BLaER1 (cell line): Measurements from ENCODE around the gene LRRC23.

ENCODE experiments used
- H3K27ac ChIP-seq: shearing (Covaris generic); formaldehyde crosslinking; 2 replicates; pipeline ENCODE4 v1.8.1; 2022
- H3K27me3 ChIP-seq: shearing (Covaris generic); formaldehyde crosslinking; 2 replicates; pipeline ENCODE4 v1.8.1; 2022
- H3K36me3 ChIP-seq: shearing (Covaris generic); formaldehyde crosslinking; 2 replicates; pipeline ENCODE4 v1.8.1; 2022
- H3K4me1 ChIP-seq: shearing (Covaris generic); formaldehyde crosslinking; 2 replicates; pipeline ENCODE4 v1.8.1; 2022
- H3K4me2 ChIP-seq: shearing (Covaris generic); formaldehyde crosslinking; 2 replicates; pipeline ENCODE4 v1.8.1; 2022
- H3K4me3 ChIP-seq: shearing (Covaris generic); formaldehyde crosslinking; 2 replicates; pipeline ENCODE4 v1.8.1; 2022
- H3K9ac ChIP-seq: shearing (Covaris generic); formaldehyde crosslinking; 2 replicates; pipeline ENCODE4 v1.8.1; 2022
- H3K9me3 ChIP-seq: shearing (Covaris generic); formaldehyde crosslinking; 2 replicates; pipeline ENCODE4 v1.8.1; 2022
- H4K20me1 ChIP-seq: shearing (Covaris generic); formaldehyde crosslinking; 2 replicates; pipeline ENCODE4 v1.8.1; 2022
- Cebpa-rat ChIP-seq: shearing (Covaris generic); IDR thresholded peaks from 2 replicates; pipeline ENCODE4 v1.8.1; 2022

Gene LRRC23

DNA sequence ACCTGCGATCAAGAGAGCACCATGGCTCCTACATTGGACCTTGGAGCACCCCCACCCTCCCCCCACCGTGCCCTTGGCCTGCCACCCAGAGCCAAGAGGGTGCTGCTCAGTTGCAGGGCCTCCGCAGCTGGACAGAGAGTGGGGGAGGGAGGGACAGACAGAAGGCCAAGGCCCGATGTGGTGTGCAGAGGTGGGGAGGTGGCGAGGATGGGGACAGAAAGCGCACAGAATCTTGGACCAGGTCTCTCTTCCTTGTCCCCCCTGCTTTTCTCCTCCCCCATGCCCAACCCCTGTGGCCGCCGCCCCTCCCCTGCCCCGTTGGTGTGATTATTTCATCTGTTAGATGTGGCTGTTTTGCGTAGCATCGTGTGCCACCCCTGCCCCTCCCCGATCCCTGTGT lies 37.2 kb downstream of the LRRC23 start:
- no peak for TF ChIP-seq Cebpa-rat
- no peak overlapping the region for H3K4me2 ChIP-seq
- no peak overlapping the region for H3K4me3 ChIP-seq
- peaks cover 45% of the 10 kb centered on the region for H3K36me3 ChIP-seq
- H3K27me3 ChIP-seq = no peaks in the 10 kb centered on the region
- peak overlapping the region; percentile 30; the same call in 1 of the 2 replicates for H3K9ac ChIP-seq
- no peaks in the 10 kb centered on the region for H4K20me1 ChIP-seq
- H3K27ac ChIP-seq = no peak overlapping the region; the same call in 1 of the 2 replicates
- peaks cover 56% of the 10 kb centered on the region for H3K4me1 ChIP-seq
- no peaks in the 10 kb centered on the region for H3K9me3 ChIP-seq

DNA sequence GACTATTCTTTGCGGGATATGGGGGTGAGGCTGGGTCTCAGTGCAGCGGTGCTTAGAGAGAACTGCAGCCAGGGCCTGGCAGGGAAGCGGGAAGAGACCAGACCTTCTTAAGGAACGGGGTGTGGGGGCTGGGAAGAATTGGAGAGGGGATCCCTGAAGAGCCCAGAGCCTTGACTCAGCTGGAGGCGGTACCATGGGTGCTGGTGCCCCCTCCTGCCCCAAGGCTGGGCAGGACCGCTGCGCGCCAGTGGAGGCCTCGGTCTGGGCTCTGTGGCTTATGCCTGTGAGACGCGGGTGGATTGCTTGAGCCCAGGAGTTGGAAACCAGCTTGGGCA lies 37.7 kb downstream of the LRRC23 start:
- peak overlapping the region; percentile 95; the same call in 1 of the 2 replicates for H3K9ac ChIP-seq
- no peak overlapping the region for H3K4me3 ChIP-seq
- no peaks in the 10 kb centered on the region for H4K20me1 ChIP-seq
- peaks cover 58% of the 10 kb centered on the region for H3K4me1 ChIP-seq
- no peak for TF ChIP-seq Cebpa-rat
- peaks cover 45% of the 10 kb centered on the region for H3K36me3 ChIP-seq
- no peaks in the 10 kb centered on the region for H3K9me3 ChIP-seq
- H3K27ac ChIP-seq = peak overlapping the region; percentile 95
- H3K4me2 ChIP-seq = peak overlapping the region; percentile 99
- H3K27me3 ChIP-seq = no peaks in the 10 kb centered on the region

DNA sequence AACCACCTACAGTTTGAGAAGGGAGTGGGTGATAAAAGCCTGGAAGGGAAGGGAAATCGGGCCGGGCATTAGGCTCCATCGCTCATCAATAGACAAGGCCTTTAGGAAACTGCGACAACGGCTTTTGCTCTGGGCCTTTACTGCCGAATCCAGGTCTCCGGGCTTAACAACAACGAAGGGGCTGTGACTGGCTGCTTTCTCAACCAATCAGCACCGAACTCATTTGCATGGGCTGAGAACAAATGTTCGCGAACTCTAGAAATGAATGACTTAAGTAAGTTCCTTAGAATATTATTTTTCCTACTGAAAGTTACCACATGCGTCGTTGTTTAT lies 38.7 kb downstream of the LRRC23 start:
- Histone ChIP-seq H3K9ac (peak overlapping the region; percentile 95), H3K4me1 (peaks cover 65% of the 10 kb centered on the region), H3K9me3 (no peaks in the 10 kb centered on the region), H3K4me3 (peak overlapping the region; percentile 82), H3K4me2 (peak overlapping the region; percentile 99), H3K27me3 (no peaks in the 10 kb centered on the region), H3K27ac (peak overlapping the region; percentile 95), H4K20me1 (no peaks in the 10 kb centered on the region), H3K36me3 (peaks cover 45% of the 10 kb centered on the region)
- no peak for TF ChIP-seq Cebpa-rat

DNA sequence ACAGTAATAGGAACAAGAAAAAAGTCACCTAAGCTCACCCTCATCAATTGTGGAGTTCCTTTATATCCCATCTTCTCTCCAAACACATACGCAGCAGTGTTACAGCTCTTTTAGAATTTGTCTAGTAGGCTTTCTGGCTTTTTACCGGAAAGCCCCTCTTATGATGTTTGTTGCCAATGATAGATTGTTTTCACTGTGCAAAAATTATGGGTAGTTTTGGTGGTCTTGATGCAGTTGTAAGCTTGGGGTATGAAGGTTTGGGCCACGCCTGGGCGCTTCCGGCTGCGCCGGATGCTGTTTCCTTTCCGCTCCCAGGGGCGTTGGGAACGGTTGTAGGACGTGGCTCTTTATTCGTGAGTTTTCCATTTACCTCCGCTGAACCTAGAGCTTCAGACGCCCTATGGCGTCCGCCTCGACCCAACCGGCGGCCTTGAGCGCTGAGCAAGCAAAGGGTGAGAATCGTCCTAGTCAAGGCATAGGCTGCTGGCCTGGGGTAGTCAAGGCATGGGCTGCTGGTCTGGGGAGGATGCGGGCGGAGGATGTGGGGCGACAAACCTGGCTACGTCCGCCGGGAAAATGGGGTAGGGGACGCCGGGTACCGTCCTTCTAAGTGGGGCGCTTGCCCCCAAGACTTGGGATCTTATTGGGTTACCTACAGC lies 39.2 kb downstream of the LRRC23 start, which contains the start of the genes C12orf57 and RNU7-1:
C12orf57 (plus strand) TSS at position 301 of the 659 bp plus-strand sequence; CDS start at position 401, 100 bp downstream.
RNU7-1 (plus strand) TSS at position 95 of the 659 bp plus-strand sequence.
- Histone ChIP-seq H3K9me3 (no peaks in the 10 kb centered on the region), H3K36me3 (peaks cover 41% of the 10 kb centered on the region), H3K27me3 (no peaks in the 10 kb centered on the region), H3K4me1 (peaks cover 65% of the 10 kb centered on the region), H3K27ac (peak within 1 kb of the TSS; percentile 95), H3K4me2 (peak within 1 kb of the TSS; percentile 99), H3K9ac (peak within 1 kb of the TSS; percentile 95), H4K20me1 (no peaks in the 10 kb centered on the region), H3K4me3 (peak within 1 kb of the TSS; percentile 82)
- no peak for TF ChIP-seq Cebpa-rat

DNA sequence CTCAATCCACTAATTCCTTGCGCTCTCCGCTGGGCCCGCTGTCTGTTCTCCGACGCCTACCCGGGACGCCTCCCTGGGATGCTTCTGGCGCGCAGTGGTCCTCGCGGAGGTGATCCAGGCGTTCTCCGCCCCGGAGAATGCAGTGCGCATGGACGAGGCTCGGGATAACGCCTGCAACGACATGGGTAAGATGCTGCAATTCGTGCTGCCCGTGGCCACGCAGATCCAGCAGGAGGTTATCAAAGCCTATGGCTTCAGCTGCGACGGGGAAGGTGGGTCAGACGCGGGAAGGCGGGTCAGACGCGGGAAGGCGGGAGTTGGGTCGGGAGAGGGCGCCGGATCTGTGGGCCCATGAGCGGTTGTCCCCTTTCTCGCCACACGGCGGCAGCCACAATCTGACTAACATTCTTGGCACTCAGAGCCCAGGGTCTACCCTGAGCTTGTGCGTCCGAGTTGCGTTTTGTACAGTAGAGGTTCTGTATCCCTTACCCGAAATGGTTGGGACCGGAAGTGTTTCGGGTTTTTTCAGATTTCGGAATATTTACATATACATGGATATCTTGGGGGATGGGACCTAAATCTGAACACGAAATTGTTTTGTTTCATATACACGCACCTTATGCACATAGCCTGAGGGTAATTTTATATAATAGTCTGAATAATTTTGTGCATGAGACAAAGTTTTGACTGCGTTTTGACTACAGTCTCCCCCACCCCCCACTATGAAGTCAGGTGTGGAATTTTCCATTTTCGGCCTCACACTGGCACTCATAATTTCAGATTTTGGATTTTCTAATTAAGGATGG lies 40.0 kb downstream of the LRRC23 start:
- no peaks in the 10 kb centered on the region for H3K9me3 ChIP-seq
- no peak for TF ChIP-seq Cebpa-rat

DNA sequence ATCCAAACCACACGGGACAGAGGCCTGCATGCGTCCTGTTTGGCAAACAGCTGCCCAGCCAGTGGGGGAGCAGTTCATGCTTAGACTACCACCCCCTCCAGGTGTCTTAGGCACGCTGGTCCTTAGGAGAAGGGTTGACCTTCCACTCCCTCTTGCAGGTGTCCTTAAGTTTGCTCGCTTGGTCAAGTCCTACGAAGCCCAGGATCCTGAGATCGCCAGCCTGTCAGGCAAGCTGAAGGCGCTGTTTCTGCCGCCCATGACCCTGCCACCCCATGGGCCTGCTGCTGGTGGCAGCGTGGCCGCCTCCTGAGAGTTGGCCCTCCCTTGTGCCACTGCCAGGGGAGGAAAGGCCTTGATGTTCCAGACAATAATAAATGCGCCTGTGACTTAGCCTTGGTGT lies 41.0 kb downstream of the LRRC23 start:
- Histone ChIP-seq H3K9me3 (no peaks in the 10 kb centered on the region), H3K4me1 (peaks cover 81% of the 10 kb centered on the region), H3K36me3 (peaks cover 23% of the 10 kb centered on the region), H3K27me3 (no peaks in the 10 kb centered on the region), H4K20me1 (no peaks in the 10 kb centered on the region), H3K4me3 (peak overlapping the region; percentile 82), H3K27ac (peak overlapping the region; percentile 95), H3K9ac (peak overlapping the region; percentile 95), H3K4me2 (peak overlapping the region; percentile 99)
- TF ChIP-seq Cebpa-rat = no peak

More for the DNA sequence above, 40.0 kb downstream of the LRRC23 start:
- no peaks in the 10 kb centered on the region for H4K20me1 ChIP-seq
- peak overlapping the region; percentile 99 for H3K4me2 ChIP-seq
- peak overlapping the region; percentile 95 for H3K27ac ChIP-seq
- H3K9ac ChIP-seq = peak overlapping the region; percentile 95
- H3K4me3 ChIP-seq = peak overlapping the region; percentile 82
- peaks cover 70% of the 10 kb centered on the region for H3K4me1 ChIP-seq
- H3K27me3 ChIP-seq = no peaks in the 10 kb centered on the region
- H3K36me3 ChIP-seq = peaks cover 33% of the 10 kb centered on the region

DNA sequence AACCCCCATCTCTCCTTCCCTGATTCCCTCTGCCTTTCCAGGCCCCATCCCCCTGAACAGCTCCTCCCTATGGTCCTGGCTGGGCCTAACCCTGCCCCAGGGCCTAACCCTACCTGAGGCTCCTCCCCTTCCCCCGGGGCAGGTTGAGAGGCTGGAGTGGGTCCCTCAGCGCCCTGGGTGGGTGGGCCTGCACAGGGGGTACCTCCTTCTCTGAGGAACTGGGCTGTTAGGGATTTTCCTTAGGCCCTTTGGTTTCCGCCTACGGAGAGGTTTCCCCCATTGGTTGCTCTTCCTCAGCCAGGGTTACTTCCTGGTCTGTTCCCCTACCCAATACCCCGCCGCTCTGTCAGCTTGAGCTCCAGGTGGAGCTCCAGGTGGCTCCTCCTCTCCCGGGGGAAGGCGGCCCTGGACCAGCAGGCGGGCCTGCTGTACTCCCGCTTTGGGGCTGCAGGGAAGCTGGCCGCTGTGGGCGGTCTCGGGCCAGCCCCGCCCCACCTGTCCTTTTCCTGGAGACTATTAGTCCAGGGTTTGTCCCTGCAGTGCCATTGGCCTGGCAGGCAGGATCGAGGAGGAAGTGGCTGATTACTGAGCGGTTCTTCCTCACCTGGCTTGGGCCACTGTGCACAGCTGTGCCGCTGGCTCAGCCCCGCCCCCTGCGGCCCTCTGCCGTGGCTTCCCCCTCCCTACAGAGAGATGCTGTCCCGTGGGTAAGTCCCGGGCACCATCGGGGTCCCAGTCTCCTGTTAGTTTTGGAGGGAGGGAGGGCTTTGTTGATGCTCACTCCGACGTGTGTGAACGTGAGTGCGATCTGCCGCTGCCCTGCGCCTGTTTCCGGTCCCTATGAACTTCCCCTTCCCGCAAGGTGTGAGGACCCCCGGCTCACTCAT lies 41.7 kb downstream of the LRRC23 start:
- Histone ChIP-seq H3K4me3 (peak overlapping the region; percentile 82), H3K27ac (peak overlapping the region; percentile 95), H3K9ac (peak overlapping the region; percentile 95)

DNA sequence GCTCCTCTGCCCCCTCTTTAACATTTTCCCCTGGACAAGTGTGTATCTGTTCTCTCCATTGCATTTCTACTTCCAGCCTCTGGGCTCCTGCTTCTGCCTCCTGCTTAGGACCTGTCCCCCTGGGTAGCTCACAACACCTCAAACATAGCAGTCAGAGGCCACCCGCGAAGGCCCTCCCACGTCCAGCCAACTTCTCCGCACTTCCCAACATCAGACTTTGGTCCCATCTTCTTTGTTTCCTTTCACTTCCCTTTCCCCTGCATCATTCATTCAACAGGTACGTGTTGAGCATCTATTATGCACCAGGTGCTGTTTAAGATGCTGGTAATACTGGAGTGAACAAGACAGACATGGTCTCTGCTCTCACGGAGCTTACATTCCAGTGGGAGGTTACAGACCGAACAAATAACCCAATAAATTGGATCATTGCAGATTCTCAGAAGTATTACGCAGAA lies 42.3 kb downstream of the LRRC23 start:
- H3K4me1 ChIP-seq = peaks cover 77% of the 10 kb centered on the region
- H3K9me3 ChIP-seq = no peaks in the 10 kb centered on the region
- H3K9ac ChIP-seq = peak overlapping the region; percentile 95; the same call in 1 of the 2 replicates
- peak overlapping the region; percentile 82 for H3K4me3 ChIP-seq
- H4K20me1 ChIP-seq = no peaks in the 10 kb centered on the region
- no peaks in the 10 kb centered on the region for H3K27me3 ChIP-seq
- no peak for TF ChIP-seq Cebpa-rat
- H3K4me2 ChIP-seq = peak overlapping the region; percentile 99
- peak overlapping the region; percentile 95 for H3K27ac ChIP-seq
- 0 out of 2 replicates have a peak, but pooled peaks cover 11% of the 10 kb centered on the region for H3K36me3 ChIP-seq

More for the DNA sequence above, 41.7 kb downstream of the LRRC23 start:
- peaks cover 16% of the 10 kb centered on the region for H3K36me3 ChIP-seq
- no peaks in the 10 kb centered on the region for H4K20me1 ChIP-seq
- no peaks in the 10 kb centered on the region for H3K9me3 ChIP-seq
- no peak for TF ChIP-seq Cebpa-rat
- peak overlapping the region; percentile 99 for H3K4me2 ChIP-seq
- peaks cover 84% of the 10 kb centered on the region for H3K4me1 ChIP-seq
- no peaks in the 10 kb centered on the region for H3K27me3 ChIP-seq

DNA sequence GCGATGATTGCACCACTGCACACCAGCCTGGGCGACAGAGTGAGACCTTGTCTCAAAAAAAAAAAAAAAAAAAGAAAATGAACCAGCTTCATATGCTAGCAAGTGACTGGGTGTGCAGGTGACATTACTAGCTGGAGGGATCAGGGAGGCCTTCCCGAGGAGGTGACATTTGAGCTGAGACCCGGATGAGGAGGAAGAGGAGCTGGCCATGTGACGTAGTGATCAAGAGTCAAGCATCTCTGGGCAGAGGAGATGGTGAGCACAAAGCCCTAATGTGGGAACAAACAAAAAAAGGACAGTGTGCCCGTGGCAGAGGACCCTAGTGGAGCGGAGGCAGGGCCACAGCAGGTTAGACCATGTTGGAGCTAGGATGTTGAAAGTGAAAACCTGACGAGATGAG lies 43.0 kb downstream of the LRRC23 start:
- no peaks in the 10 kb centered on the region for H3K9me3 ChIP-seq
- TF ChIP-seq Cebpa-rat = no peak
- 0 out of 2 replicates have a peak, but pooled peaks cover 7% of the 10 kb centered on the region for H3K36me3 ChIP-seq
- H3K4me2 ChIP-seq = peak overlapping the region; percentile 99; the same call in 1 of the 2 replicates
- no peak overlapping the region for H3K9ac ChIP-seq
- H3K4me3 ChIP-seq = no peak overlapping the region
- no peaks in the 10 kb centered on the region for H4K20me1 ChIP-seq
- no peaks in the 10 kb centered on the region for H3K27me3 ChIP-seq
- H3K27ac ChIP-seq = no peak overlapping the region
- peaks cover 74% of the 10 kb centered on the region for H3K4me1 ChIP-seq
